HEK293 (cell line): ENCODE results near the gene UGT1A7.

ENCODE experiments used
- KLF16 ChIP-seq: fragments of 450-650 bp; formaldehyde crosslinking; IDR thresholded peaks from 2 replicates; pipeline ENCODE4 v1.5.1; 2017; ENCODE audit warnings: missing biosample characterization, missing genetic modification characterization
- REPIN1 ChIP-seq: fragments of 450-650 bp; formaldehyde crosslinking; IDR thresholded peaks from 2 replicates; pipeline ENCODE4 v1.5.1; 2017; ENCODE audit warnings: missing biosample characterization, missing genetic modification characterization, low read depth
- YY1 ChIP-seq: fragments of 450-650 bp; formaldehyde crosslinking; IDR thresholded peaks from 2 replicates; pipeline ENCODE4 v1.5.1; 2018; ENCODE audit warnings: missing biosample characterization, missing genetic modification characterization
- ZNF510 ChIP-seq: fragments of 450-650 bp; formaldehyde crosslinking; IDR thresholded peaks from 2 replicates; pipeline ENCODE4 v1.5.1; 2018; ENCODE audit warnings: mild to moderate bottlenecking, missing genetic modification characterization, missing biosample characterization; ENCODE audit not compliant: insufficient replicate concordance
- ZNF544 ChIP-seq: fragments of 450-650 bp; formaldehyde crosslinking; IDR thresholded peaks from 2 replicates; pipeline ENCODE4 v1.5.0; 2017; ENCODE audit warnings: missing biosample characterization, missing genetic modification characterization
- ZNF558 ChIP-seq: fragments of 450-650 bp; formaldehyde crosslinking; IDR thresholded peaks from 2 replicates; pipeline ENCODE4 v1.5.1; 2016; ENCODE audit warnings: missing biosample characterization, missing genetic modification characterization
- ZNF830 ChIP-seq: fragments of 450-650 bp; IDR thresholded peaks from 2 replicates; pipeline ENCODE4 v1.5.0; 2018; ENCODE audit warnings: missing biosample characterization, missing genetic modification characterization, low read depth, mild to moderate bottlenecking, moderate library complexity
- TF ChIP-seq, protein P1 (sequence below): fragments of 450-650 bp; formaldehyde crosslinking; IDR thresholded peaks from 2 replicates; pipeline ENCODE4 v1.5.1; 2016; ENCODE audit warnings: missing biosample characterization, missing genetic modification characterization

GRCh38 chr2:233811087-233811486 lies 129.4 kb downstream of the UGT1A7 start:
- TF ChIP-seq, protein P1, sequence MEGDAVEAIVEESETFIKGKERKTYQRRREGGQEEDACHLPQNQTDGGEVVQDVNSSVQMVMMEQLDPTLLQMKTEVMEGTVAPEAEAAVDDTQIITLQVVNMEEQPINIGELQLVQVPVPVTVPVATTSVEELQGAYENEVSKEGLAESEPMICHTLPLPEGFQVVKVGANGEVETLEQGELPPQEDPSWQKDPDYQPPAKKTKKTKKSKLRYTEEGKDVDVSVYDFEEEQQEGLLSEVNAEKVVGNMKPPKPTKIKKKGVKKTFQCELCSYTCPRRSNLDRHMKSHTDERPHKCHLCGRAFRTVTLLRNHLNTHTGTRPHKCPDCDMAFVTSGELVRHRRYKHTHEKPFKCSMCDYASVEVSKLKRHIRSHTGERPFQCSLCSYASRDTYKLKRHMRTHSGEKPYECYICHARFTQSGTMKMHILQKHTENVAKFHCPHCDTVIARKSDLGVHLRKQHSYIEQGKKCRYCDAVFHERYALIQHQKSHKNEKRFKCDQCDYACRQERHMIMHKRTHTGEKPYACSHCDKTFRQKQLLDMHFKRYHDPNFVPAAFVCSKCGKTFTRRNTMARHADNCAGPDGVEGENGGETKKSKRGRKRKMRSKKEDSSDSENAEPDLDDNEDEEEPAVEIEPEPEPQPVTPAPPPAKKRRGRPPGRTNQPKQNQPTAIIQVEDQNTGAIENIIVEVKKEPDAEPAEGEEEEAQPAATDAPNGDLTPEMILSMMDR = no peak
- TF ChIP-seq ZNF830 (tag by site-specific recombination) = no peak
- no peak for TF ChIP-seq REPIN1 (tag by site-specific recombination)
- no peak for TF ChIP-seq KLF16 (tag by site-specific recombination)
- TF ChIP-seq ZNF558 = no peak
- TF ChIP-seq ZNF544 (tag by site-specific recombination) = no peak
- TF ChIP-seq ZNF510 = no peak
- no peak for TF ChIP-seq YY1 (tag by site-specific recombination)
